ENCODE measurements around the gene OLIG2.

GRCh38 chr21:33029385-33029921 is 3.7 kb downstream of the OLIG2 start:
- TF ChIP-seq CTCF (IDR thresholded peaks at IDR 0.05) (no peak), SMC3 (IDR thresholded peaks at IDR 0.05; ENCODE audit: low read depth, low read length) (no peak), MEF2A (IDR thresholded peaks at IDR 0.05; ENCODE audit: borderline replicate concordance, low read depth) (no peak), RAD21 (IDR thresholded peaks at IDR 0.05; ENCODE audit: low read length) (no peak), MXI1 (IDR thresholded peaks at IDR 0.05; ENCODE audit: low read depth, low read length) (no peak), POLR2AphosphoS5 (IDR thresholded peaks at IDR 0.05; ENCODE audit: low read depth, low read length) (no peak), RCOR1 (IDR thresholded peaks at IDR 0.05; ENCODE audit: low read length) (no peak), TEAD4 (IDR thresholded peaks at IDR 0.05; ENCODE audit: borderline replicate concordance, insufficient read depth) (no peak), EP300 (IDR thresholded peaks at IDR 0.05; ENCODE audit: borderline replicate concordance in 1 of 2, low read depth in 1 of 2, low read length in 1 of 2) (no peak), FOXM1 (IDR thresholded peaks at IDR 0.05; ENCODE audit: low read depth) (no peak)

All from SK-N-SH (cell line).